ENCODE measurements around the gene GSDMA.
"Not testable (repeated sequence)": the region's sequence is repeated elsewhere in the genome, so short reads cannot be mapped to it uniquely, and the experiment has no call there.

Gene GSDMA

GRCh38 chr17:39994448-39994847, 31.6 kb downstream of the GSDMA start:
- no peak overlapping the region for H3K4me3 ChIP-seq (ENCODE audit: low read depth, low read length)

- no peak overlapping the region for H3K4me3 ChIP-seq (ENCODE audit: low read depth, low read length)
These were observed 32.6 kb downstream of the GSDMA start for GRCh38 chr17:39995438-39995837.

- no peak overlapping the region for H3K4me3 ChIP-seq (ENCODE audit: low read depth, low read length)
These were observed 33.4 kb downstream of the GSDMA start for GRCh38 chr17:39996162-39996561.

GRCh38 chr17:39996800-39997199, 34.0 kb downstream of the GSDMA start:
- no peak overlapping the region for H3K4me3 ChIP-seq (ENCODE audit: low read depth, low read length)

- no peak overlapping the region for H3K4me3 ChIP-seq (ENCODE audit: low read depth, low read length)
These were observed 34.7 kb downstream of the GSDMA start for GRCh38 chr17:39997543-39997942.

DNA sequence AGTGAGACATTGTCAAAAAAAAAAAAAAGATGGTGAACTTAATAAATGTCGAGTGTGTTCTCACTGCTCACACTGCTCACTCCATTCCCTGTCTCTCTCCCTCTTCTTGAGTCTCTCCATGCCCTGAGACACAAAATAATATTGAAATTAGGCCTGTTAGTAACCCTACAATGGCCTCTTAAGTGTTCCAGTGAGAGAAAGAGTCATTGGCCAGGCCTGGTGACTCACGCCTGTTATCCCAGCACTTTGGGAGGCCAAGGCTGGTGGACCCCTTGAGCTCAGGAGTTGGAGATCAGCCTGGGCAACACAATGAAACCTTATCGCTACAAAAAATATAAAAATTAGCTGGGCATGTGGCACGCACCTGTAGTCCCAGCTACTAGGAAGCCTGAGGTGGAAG, 36.3 kb downstream of the GSDMA start:
- H3K4me3 ChIP-seq (ENCODE audit: low read depth, low read length) = no peak overlapping the region

GRCh38 chr17:40000161-40000560, 37.4 kb downstream of the GSDMA start:
- no peak overlapping the region for H3K4me3 ChIP-seq (ENCODE audit: low read depth, low read length)

DNA sequence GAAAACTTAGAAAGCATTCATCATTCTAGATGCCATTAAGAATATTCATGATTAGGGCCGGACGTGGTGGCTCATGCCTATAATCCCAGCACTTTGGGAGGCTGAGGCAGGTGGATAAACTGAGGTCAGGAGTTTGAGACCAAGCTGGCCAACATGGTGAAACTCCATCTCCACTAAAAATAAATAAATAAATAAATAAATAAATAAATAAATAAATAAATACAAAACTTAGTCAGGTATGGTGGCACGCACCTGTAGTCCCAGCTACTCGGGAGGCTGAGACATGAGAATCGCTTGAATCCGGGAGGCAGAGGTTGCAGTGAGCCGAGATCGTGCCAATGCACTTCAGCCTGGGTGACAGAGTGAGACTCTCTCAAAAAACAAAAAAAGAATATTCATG, 38.5 kb downstream of the GSDMA start:
- H3K4me3 ChIP-seq (ENCODE audit: low read depth, low read length) = not testable (repeated sequence)

DNA sequence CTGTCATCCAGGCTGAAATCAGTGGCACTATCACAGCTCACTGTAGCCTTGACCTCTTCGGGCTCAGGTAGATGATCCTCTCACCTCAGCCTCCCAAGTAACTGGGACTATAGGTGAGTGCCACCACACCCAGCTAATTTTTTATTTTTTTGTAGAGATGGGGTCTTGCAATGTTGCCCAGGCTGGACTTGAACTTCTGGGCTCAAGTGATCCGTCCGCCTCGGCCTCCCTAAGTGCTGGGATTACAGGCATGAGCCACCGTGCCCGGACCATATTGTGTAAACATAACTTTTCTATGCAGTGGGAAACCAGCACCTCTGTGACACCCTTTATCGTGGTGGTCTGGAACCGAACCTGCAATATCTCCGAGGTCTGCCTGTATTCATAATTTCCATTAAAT, 41.3 kb downstream of the GSDMA start:
- no peak overlapping the region for H3K4me3 ChIP-seq (ENCODE audit: low read depth, low read length)

- H3K4me3 ChIP-seq (ENCODE audit: low read depth, low read length) = no peak overlapping the region
These were observed 41.9 kb downstream of the GSDMA start for GRCh38 chr17:40004712-40005111.

GRCh38 chr17:40005520-40005919, 42.7 kb downstream of the GSDMA start:
- no peak overlapping the region for H3K4me3 ChIP-seq (ENCODE audit: low read depth, low read length)

GRCh38 chr17:40010946-40011500, 48.2 kb downstream of the GSDMA start:
- H3K4me3 ChIP-seq (ENCODE audit: low read depth, low read length) = not testable (repeated sequence)

DNA sequence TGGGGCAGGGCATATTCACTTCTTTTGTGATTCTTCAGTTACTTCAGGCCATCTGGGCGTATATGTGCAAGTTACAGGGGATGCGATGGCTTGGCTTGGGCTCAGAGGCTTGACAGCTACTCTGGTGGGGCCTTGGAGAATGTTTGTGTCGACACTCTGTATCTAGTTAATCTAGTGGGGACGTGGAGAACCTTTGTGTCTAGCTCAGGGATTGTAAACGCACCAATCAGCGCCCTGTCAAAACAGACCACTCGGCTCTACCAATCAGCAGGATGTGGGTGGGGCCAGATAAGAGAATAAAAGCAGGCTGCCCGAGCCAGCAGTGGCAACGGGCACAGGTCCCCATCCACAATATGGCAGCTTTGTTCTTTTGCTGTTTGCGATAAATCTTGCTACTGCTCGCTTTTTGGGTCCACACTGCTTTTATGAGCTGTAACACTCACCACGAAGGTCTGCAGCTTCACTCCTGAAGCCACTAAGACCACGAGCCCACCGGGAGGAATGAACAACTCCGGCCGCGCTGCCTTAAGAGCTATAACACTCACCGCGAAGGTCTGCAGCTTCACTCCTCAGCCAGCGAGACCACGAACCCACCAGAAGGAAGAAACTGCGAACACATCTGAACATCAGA, 49.3 kb downstream of the GSDMA start:
- not testable (repeated sequence) for H3K4me3 ChIP-seq (ENCODE audit: low read depth, low read length)

- no peak overlapping the region for H3K4me3 ChIP-seq (ENCODE audit: low read depth, low read length)
These were observed 51.7 kb downstream of the GSDMA start for GRCh38 chr17:40014375-40014980.

DNA sequence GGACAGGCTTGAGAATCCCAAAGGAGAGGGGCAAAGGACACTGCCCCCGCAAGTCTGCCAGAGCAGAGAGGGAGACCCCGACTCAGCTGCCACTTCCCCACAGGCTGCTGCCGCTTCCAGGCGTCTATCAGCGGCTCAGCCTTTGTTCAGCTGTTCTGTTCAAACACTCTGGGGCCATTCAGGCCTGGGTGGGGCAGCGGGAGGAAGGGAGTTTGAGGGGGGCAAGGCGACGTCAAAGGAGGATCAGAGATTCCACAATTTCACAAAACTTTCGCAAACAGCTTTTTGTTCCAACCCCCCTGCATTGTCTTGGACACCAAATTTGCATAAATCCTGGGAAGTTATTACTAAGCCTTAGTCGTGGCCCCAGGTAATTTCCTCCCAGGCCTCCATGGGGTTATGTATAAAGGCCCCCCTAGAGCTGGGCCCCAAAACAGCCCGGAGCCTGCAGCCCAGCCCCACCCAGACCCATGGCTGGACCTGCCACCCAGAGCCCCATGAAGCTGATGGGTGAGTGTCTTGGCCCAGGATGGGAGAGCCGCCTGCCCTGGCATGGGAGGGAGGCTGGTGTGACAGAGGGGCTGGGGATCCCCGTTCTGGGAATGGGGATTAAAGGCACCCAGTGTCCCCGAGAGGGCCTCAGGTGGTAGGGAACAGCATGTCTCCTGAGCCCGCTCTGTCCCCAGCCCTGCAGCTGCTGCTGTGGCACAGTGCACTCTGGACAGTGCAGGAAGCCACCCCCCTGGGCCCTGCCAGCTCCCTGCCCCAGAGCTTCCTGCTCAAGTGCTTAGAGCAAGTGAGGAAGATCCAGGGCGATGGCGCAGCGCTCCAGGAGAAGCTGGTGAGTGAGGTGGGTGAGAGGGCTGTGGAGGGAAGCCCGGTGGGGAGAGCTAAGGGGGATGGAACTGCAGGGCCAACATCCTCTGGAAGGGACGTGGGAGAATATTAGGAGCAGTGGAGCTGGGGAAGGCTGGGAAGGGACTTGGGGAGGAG, 52.5 kb downstream of the GSDMA start, which contains the start of gene CSF3:
Gene CSF3 (plus strand): TSS at position 436 of the 993 bp plus-strand sequence. CDS start 35 bp downstream, at position 471.
- H3K4me3 ChIP-seq (ENCODE audit: low read depth, low read length) = no peak within 1 kb of the TSS

DNA sequence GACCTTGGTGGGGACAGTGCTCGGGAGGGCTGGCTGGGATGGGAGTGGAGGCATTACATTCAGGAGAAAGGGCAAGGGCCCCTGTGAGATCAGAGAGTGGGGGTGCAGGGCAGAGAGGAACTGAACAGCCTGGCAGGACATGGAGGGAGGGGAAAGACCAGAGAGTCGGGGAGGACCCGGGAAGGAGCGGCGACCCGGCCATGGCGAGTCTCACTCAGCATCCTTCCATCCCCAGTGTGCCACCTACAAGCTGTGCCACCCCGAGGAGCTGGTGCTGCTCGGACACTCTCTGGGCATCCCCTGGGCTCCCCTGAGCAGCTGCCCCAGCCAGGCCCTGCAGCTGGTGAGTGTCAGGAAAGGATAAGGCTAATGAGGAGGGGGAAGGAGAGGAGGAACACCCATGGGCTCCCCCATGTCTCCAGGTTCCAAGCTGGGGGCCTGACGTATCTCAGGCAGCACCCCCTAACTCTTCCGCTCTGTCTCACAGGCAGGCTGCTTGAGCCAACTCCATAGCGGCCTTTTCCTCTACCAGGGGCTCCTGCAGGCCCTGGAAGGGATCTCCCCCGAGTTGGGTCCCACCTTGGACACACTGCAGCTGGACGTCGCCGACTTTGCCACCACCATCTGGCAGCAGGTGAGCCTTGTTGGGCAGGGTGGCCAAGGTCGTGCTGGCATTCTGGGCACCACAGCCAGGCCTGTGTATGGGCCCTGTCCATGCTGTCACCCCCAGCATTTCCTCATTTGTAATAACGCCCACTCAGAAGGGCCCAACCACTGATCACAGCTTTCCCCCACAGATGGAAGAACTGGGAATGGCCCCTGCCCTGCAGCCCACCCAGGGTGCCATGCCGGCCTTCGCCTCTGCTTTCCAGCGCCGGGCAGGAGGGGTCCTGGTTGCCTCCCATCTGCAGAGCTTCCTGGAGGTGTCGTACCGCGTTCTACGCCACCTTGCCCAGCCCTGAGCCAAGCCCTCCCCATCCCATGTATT, 53.5 kb downstream of the GSDMA start:
- H3K4me3 ChIP-seq (ENCODE audit: low read depth, low read length) = no peak overlapping the region

DNA sequence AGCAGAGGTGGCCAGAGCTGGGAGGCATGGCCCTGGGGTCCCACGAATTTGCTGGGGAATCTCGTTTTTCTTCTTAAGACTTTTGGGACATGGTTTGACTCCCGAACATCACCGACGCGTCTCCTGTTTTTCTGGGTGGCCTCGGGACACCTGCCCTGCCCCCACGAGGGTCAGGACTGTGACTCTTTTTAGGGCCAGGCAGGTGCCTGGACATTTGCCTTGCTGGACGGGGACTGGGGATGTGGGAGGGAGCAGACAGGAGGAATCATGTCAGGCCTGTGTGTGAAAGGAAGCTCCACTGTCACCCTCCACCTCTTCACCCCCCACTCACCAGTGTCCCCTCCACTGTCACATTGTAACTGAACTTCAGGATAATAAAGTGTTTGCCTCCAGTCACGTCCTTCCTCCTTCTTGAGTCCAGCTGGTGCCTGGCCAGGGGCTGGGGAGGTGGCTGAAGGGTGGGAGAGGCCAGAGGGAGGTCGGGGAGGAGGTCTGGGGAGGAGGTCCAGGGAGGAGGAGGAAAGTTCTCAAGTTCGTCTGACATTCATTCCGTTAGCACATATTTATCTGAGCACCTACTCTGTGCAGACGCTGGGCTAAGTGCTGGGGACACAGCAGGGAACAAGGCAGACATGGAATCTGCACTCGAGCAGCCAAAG, 54.7 kb downstream of the GSDMA start:
- no peak overlapping the region for H3K4me3 ChIP-seq (ENCODE audit: low read depth, low read length)

DNA sequence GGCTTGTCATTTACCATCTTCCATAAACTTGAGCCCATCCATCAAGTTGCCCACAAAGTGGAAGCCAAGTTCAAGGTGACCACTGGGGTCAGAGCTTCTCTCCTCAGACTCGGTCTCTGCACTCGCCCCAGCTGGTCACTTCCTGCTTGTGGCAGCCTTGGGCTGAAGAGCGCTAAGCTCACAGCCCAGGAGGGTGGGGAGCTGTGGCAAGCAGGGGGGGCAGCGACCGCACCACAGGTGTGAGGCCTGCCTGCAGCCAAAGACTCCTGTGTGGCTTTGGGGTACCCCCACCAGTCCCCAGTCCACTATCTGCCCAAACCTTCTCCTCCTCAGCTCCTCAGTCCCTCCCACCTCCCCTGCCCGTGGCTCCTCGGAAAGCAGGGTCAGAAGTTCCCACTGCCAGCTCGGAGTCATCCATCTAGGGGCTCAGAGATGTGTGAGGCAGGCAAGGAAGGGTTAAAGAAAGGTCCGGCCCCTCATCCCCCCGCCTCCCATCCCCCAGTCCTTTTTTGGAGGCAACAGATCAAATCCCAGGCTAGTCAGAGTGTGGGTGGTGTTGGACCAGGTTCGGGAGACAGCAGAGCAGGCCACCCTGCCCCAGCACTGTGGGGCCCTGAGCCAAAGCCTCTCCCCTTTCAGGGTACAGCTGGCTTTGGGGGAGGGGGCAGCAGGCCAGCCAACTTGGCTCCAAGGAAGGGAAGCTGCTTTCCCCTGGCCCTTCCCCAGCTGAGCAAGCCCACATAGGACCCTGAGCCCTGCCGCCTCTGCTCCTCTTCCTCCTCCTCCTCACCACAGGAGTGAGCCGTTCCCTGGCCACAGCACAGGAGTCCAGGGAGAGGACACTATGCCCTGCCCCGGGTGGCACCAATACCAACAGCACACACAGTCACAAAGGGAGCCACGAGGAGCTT, 55.7 kb downstream of the GSDMA start:
- no peak overlapping the region for H3K4me3 ChIP-seq (ENCODE audit: low read depth, low read length)

All from iPS-11a (cell line).